ENCODE data around the gene SP7.

Gene SP7

GRCh38 chr12:53336181-53336681 is at the start of gene SP7:
Gene SP7, minus strand, starts transcription at chr12:53336354. Its CDS starts 708 bp downstream, at chr12:53335646.
- Histone ChIP-seq H3K27ac (ENCODE audit: low read length) (no peak within 1 kb of the TSS), H3K4me1 (ENCODE audit: control insufficient read depth in 1 of 2, insufficient read depth in 2 of 2, low read length in 2 of 2) (no peaks in the 10 kb centered on the region), H3K9me3 (ENCODE audit: control insufficient read depth in 1 of 2, low read length in 2 of 2) (no peaks in the 10 kb centered on the region), H3K4me3 (ENCODE audit: low read depth in 1 of 2, low read length in 2 of 2) (no peak within 1 kb of the TSS), H3K36me3 (ENCODE audit: control insufficient read depth in 1 of 2, insufficient read depth in 2 of 2, low read length in 2 of 2) (no peaks in the 10 kb centered on the region), H3K27me3 (ENCODE audit: low read depth, low read length) (peaks cover 16% of the 10 kb centered on the region)

- no peak overlapping the region for H3K27ac ChIP-seq (ENCODE audit: low read length)
- peak overlapping the region; percentile 46 to 63 for H3K4me3 ChIP-seq (ENCODE audit: low read depth in 1 of 2, low read length in 2 of 2)
- H3K9me3 ChIP-seq (ENCODE audit: control insufficient read depth in 1 of 2, low read length in 2 of 2), result no peaks in the 10 kb centered on the region
- H3K4me1 ChIP-seq (ENCODE audit: control insufficient read depth in 1 of 2, insufficient read depth in 2 of 2, low read length in 2 of 2), result peaks cover 27 to 71% of the 10 kb centered on the region in 2 donors
- H3K36me3 ChIP-seq (ENCODE audit: control insufficient read depth in 1 of 2, insufficient read depth in 2 of 2, low read length in 2 of 2), result peaks cover 20 to 22% of the 10 kb centered on the region in 2 donors
- no peaks in the 10 kb centered on the region for H3K27me3 ChIP-seq (ENCODE audit: low read depth, low read length)
These were observed 47.1 kb upstream of the SP7 start for GRCh38 chr12:53383258-53383657.

- Histone ChIP-seq H3K36me3 (ENCODE audit: control insufficient read depth in 1 of 2, insufficient read depth in 2 of 2, low read length in 2 of 2) (peaks cover 20 to 22% of the 10 kb centered on the region in 2 donors), H3K27ac (ENCODE audit: low read length) (peak overlapping the region; percentile 84)
These were observed 45.8 kb upstream of the SP7 start for GRCh38 chr12:53381731-53382630.

DNA sequence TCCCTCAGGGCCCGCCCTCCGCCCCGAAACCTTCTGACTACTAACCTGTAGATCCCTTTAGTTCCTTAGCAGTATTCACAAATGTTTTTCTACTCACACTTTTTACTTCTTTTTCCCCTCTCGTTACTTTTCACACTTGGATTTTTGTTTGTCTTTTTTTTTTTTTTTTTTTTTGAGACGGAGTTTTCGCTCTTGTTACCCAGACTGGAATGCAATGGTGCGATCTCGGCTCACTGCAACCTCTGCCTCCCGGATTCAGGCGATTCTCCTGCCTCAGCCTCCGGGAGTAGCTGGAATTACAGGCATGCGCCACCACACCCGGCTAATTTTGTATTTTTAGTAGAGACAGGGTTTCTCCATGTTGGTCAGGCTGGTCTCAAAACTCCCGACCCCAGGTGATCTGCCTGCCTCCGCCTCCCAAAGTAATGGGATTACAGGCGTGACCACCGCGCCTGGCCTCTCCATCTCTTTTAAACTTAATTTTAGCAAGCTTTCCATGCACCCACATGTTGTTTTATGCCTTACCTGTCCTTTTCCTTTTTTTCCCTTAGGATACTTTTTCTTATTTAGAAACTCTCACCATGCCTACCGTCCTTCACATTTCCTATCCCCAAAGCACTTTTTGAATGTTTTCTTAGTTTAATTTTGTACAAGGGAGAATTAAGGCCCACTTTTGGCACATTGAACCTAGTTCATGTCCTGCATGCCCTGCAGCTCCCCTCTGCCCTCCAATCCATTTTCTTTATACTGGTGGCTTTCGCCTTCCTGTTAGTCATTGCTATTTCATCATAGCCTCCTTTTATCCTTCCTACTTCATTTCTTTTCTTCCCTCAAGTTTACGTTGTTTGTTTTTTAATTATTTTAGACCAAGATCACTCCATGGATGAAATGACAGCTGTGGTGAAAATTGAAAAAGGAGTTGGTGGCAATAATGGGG is 44.9 kb upstream of the SP7 start:
- H3K27me3 ChIP-seq (ENCODE audit: low read depth, low read length), result no peaks in the 10 kb centered on the region
- H3K4me3 ChIP-seq (ENCODE audit: low read depth in 1 of 2, low read length in 2 of 2), result peak overlapping the region; percentile 60 to 63
- H3K36me3 ChIP-seq (ENCODE audit: control insufficient read depth in 1 of 2, insufficient read depth in 2 of 2, low read length in 2 of 2), result peaks cover 20 to 22% of the 10 kb centered on the region in 2 donors
- no peaks in the 10 kb centered on the region for H3K9me3 ChIP-seq (ENCODE audit: control insufficient read depth in 1 of 2, low read length in 2 of 2)
- peak overlapping the region; percentile 84 for H3K27ac ChIP-seq (ENCODE audit: low read length)
- peaks cover 27 to 51% of the 10 kb centered on the region in 2 donors for H3K4me1 ChIP-seq (ENCODE audit: control insufficient read depth in 1 of 2, insufficient read depth in 2 of 2, low read length in 2 of 2)

More at GRCh38 chr12:53381731-53382630, 45.8 kb upstream of the SP7 start:
- H3K4me1 ChIP-seq (ENCODE audit: control insufficient read depth in 1 of 2, insufficient read depth in 2 of 2, low read length in 2 of 2), result peaks cover 27 to 60% of the 10 kb centered on the region in 2 donors
- H3K9me3 ChIP-seq (ENCODE audit: control insufficient read depth in 1 of 2, low read length in 2 of 2), result no peaks in the 10 kb centered on the region
- no peaks in the 10 kb centered on the region for H3K27me3 ChIP-seq (ENCODE audit: low read depth, low read length)
- H3K4me3 ChIP-seq (ENCODE audit: low read depth in 1 of 2, low read length in 2 of 2), result peak overlapping the region; percentile 60 to 63

DNA sequence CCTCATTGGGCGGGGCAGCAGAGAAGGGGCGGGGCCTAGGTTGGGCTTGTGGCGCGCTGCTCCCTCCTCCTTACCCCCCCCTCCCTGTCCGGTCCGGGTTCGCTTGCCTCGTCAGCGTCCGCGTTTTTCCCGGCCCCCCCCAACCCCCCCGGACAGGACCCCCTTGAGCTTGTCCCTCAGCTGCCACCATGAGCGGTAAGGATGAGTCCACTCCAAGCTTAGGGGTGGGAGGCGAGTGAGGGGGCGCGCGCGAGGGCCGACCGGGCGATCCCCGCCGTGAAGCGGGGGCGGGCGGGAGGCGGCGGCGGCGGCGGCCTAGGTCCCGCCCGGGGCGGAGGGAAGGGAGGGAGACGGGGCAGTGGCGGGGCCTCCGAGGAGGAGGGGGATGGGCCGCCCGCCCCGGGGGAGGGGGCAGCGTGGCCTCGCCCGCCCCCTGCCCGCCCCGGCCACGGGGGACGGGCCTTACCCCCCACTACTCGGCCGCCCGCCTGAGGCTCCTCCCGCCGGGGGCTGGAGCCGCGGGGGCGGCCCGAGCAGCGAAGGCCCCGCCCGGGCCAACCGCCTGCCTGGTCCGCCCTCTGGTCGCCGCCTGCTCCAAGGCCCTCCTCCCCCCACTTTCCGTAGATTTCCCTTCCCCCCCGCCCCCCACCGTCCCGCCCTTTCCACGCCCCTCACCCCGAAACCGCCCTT is 44.1 kb upstream of the SP7 start, which contains the start of gene SP1:
Gene SP1 (plus strand): TSS at position 73 of the 690 bp plus-strand sequence. CDS start 116 bp downstream, at position 189.
- H3K27ac ChIP-seq (ENCODE audit: low read length), result peak within 1 kb of the TSS; percentile 93
- no peaks in the 10 kb centered on the region for H3K27me3 ChIP-seq (ENCODE audit: low read depth, low read length)
- H3K9me3 ChIP-seq (ENCODE audit: control insufficient read depth in 1 of 2, low read length in 2 of 2), result no peaks in the 10 kb centered on the region
- peaks cover 27 to 45% of the 10 kb centered on the region in 2 donors for H3K4me1 ChIP-seq (ENCODE audit: control insufficient read depth in 1 of 2, insufficient read depth in 2 of 2, low read length in 2 of 2)
- peaks cover 20 to 22% of the 10 kb centered on the region in 2 donors for H3K36me3 ChIP-seq (ENCODE audit: control insufficient read depth in 1 of 2, insufficient read depth in 2 of 2, low read length in 2 of 2)
- peak within 1 kb of the TSS; percentile 67 to 77 for H3K4me3 ChIP-seq (ENCODE audit: low read depth in 1 of 2, low read length in 2 of 2)

DNA sequence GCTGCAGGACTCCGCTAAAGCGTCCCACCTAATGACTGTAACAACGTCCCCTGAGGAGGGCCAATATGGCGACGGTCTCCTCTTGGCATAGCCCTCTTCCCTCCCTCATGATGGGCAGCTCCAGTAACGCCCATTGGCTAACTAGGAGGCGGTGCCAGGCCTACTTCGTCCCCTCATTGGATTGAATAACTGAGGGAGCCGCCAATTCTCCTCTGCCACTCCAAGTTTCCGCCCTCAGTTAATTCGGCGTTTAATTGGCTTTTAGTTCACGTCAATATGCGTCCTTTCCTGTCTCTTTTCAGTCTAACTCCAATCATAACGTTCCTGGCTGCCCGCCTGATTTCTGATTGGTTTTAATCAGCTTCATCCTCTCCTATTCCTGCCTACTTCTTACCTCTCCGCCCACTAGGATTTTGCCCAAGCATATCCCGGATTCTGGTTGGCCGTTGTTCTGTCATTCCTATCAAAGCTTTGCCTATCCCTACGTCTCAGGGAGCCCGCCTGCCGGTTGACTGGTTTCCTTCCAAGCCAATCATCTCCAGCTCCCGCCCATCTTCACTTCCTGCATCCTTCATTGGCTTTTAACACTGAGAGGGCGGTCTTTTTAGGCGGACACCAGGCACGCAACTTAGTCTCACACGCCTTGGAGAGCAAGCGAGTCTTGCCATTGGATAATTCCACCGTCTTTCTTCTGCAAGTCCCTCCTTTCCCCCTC is 43.4 kb upstream of the SP7 start:
- Histone ChIP-seq H3K27ac (ENCODE audit: low read length) (peak overlapping the region; percentile 93), H3K36me3 (ENCODE audit: control insufficient read depth in 1 of 2, insufficient read depth in 2 of 2, low read length in 2 of 2) (peaks cover 20 to 22% of the 10 kb centered on the region in 2 donors), H3K9me3 (ENCODE audit: control insufficient read depth in 1 of 2, low read length in 2 of 2) (no peaks in the 10 kb centered on the region), H3K27me3 (ENCODE audit: low read depth, low read length) (no peaks in the 10 kb centered on the region), H3K4me1 (ENCODE audit: control insufficient read depth in 1 of 2, insufficient read depth in 2 of 2, low read length in 2 of 2) (peaks cover 27 to 43% of the 10 kb centered on the region in 2 donors), H3K4me3 (ENCODE audit: low read depth in 1 of 2, low read length in 2 of 2) (peak overlapping the region; percentile 67 to 77)

GRCh38 chr12:53378724-53379388 is 42.7 kb upstream of the SP7 start:
- peaks cover 20 to 22% of the 10 kb centered on the region in 2 donors for H3K36me3 ChIP-seq (ENCODE audit: control insufficient read depth in 1 of 2, insufficient read depth in 2 of 2, low read length in 2 of 2)
- H3K4me3 ChIP-seq (ENCODE audit: low read depth in 1 of 2, low read length in 2 of 2), result peak overlapping the region; percentile 67 to 77
- H3K27ac ChIP-seq (ENCODE audit: low read length), result peak overlapping the region; percentile 93
- no peaks in the 10 kb centered on the region for H3K9me3 ChIP-seq (ENCODE audit: control insufficient read depth in 1 of 2, low read length in 2 of 2)
- no peaks in the 10 kb centered on the region for H3K27me3 ChIP-seq (ENCODE audit: low read depth, low read length)
- H3K4me1 ChIP-seq (ENCODE audit: control insufficient read depth in 1 of 2, insufficient read depth in 2 of 2, low read length in 2 of 2), result peaks cover 27 to 38% of the 10 kb centered on the region in 2 donors

DNA sequence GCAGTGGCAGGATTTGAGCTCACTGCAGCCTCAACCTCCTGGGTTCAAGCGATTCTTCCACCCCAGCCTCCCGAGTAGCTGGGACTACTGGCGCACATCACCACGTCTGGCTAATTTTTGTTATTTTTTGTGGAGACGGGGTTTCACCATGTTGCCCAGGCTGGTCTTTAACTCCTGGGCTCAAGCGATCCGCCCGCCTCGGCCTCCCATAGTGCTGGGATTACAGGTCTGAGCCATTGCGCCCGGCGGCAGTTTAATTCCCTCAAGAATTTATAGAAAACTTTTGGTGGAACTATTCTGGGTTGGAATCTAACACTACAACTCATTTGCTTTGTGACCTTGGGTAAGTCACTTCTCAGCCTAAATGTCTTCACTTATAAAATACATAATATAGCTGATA is 42.1 kb upstream of the SP7 start:
- Histone ChIP-seq H3K27ac (ENCODE audit: low read length) (peak overlapping the region; percentile 93), H3K4me1 (ENCODE audit: control insufficient read depth in 1 of 2, insufficient read depth in 2 of 2, low read length in 2 of 2) (peaks cover 22 to 35% of the 10 kb centered on the region in 2 donors)

DNA sequence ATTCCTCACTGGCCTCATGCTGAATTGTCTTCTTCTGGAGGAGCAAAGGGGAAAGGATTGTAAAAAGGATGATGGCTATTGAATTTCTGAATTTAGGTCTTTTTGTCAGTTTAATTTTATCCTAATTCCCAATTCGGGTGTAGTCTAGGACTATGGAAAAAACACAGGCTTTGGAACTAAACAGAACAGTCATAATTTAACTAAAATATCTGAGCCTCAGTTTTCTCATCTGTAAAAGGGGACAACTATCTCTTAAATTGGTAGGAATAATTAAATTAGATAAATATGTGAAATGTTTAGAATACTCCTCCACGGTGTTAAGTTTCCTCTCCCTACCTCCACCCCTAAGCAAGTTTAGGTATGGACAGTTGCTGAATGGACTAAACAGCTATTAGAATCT is 40.6 kb upstream of the SP7 start:
- H3K36me3 ChIP-seq (ENCODE audit: control insufficient read depth in 1 of 2, insufficient read depth in 2 of 2, low read length in 2 of 2), result peaks cover 0 to 3% of the 10 kb centered on the region in 2 donors
- no peaks in the 10 kb centered on the region for H3K27me3 ChIP-seq (ENCODE audit: low read depth, low read length)
- no peaks in the 10 kb centered on the region for H3K9me3 ChIP-seq (ENCODE audit: control insufficient read depth in 1 of 2, low read length in 2 of 2)
- no peak overlapping the region for H3K4me3 ChIP-seq (ENCODE audit: low read depth in 1 of 2, low read length in 2 of 2)
- peaks cover 18 to 24% of the 10 kb centered on the region in 2 donors for H3K4me1 ChIP-seq (ENCODE audit: control insufficient read depth in 1 of 2, insufficient read depth in 2 of 2, low read length in 2 of 2)
- no peak overlapping the region for H3K27ac ChIP-seq (ENCODE audit: low read length)

More for the DNA sequence above, 42.1 kb upstream of the SP7 start:
- Histone ChIP-seq H3K9me3 (ENCODE audit: control insufficient read depth in 1 of 2, low read length in 2 of 2) (no peaks in the 10 kb centered on the region), H3K27me3 (ENCODE audit: low read depth, low read length) (no peaks in the 10 kb centered on the region), H3K36me3 (ENCODE audit: control insufficient read depth in 1 of 2, insufficient read depth in 2 of 2, low read length in 2 of 2) (peaks cover 14 to 16% of the 10 kb centered on the region in 2 donors), H3K4me3 (ENCODE audit: low read depth in 1 of 2, low read length in 2 of 2) (peak overlapping the region in 1 of 2 donors; percentile 77)
